Body of pancreas (tissue), 4 donors: ENCODE measurements around the gene MYBBP1A. TPM values are rescaled to one million over a fixed set of nuclear protein-coding genes. Genes with fewer than 3 reads are reported as not detected.

ENCODE experiments used
- ATAC-seq: fragments of 150-250 bp; one replicate; pipeline ENCODE4 v1.9.1; 2016
- DNase-seq, 4 donors: peaks; one replicate each; pipeline ENCODE4 v3.0.0-alpha.2; 2019
- H3K27ac ChIP-seq, 4 donors: fragments of 200-600 bp; sonication (generic); 1 replicate in 3 of 4; 2 replicates in 1 of 4; pipeline versions ENCODE4 v1.5.1 to v1.6.1; 2016 to 2019; ENCODE audit warnings: mild to moderate bottlenecking in 1 of 4, mixed read lengths in 1 of 4, moderate library complexity in 1 of 4
- H3K27me3 ChIP-seq, 2 donors: fragments of 200-600 bp; sonication (generic); one replicate each; pipeline ENCODE4 v1.6.0; 2016; ENCODE audit warnings: mild to moderate bottlenecking in 1 of 2
- H3K36me3 ChIP-seq, 2 donors: fragments of 200-600 bp; sonication (generic); replicated peaks in 1 of 2; 2 replicates each; pipeline ENCODE4 v1.5.1; 2016; ENCODE audit warnings: low read depth in 2 of 2; ENCODE audit not compliant: insufficient read depth in 1 of 2
- H3K4me1 ChIP-seq: fragments of 200-600 bp; sonication (generic); one replicate; pipeline ENCODE4 v1.6.0; 2016
- H3K4me3 ChIP-seq, 2 donors: fragments of 200-600 bp; sonication (generic); 1 replicate in 1 of 2; 2 replicates in 1 of 2; pipeline ENCODE4 v1.5.1; 2016 to 2019
- H3K9me3 ChIP-seq, 3 donors: fragments of 200-600 bp; sonication (generic); 1 replicate in 2 of 3; 2 replicates in 1 of 3; pipeline ENCODE4 v1.5.1; 2016
- CTCF ChIP-seq, 7 experiments: fragments of 450-650 bp in 4 of 7; fragments of 200-600 bp in 3 of 7; sonication (generic) in 3 of 7; IDR thresholded peaks; one replicate each; pipeline ENCODE4 v1.5.1; 2016 to 2019; ENCODE audit warnings: antibody characterized with exemption in 7 of 7
- POLR2A ChIP-seq, 3 donors: fragments of 450-650 bp; IDR thresholded peaks; one replicate each; pipeline ENCODE4 v1.6.1; 2016; ENCODE audit warnings: antibody characterized with exemption in 3 of 3, mild to moderate bottlenecking in 2 of 3
- WGBS, 2 donors: methylation state at CpG; one replicate each; pipeline ENCODE4 v1.1.5; 2017; 5-methylcytosine and 5-hydroxymethylcytosine counted together
- intact Hi-C: fragments of 100-400 bp; cut with DNase I; formaldehyde crosslinking; loops from one replicate; pipeline ENCODE4 v1.15.1; 2023
- total RNA-seq, 2 donors: library from RNA; depleted of rRNA; stranded (reverse); fragments of >200 nt; gene quantifications; one replicate each; pipeline ENCODE4 v1.1.0, GENCODE V29; 2016

MYBBP1A gene
- total RNA-seq, 2 donors from 2014 or later: 37.9 to 105 TPM

- WGBS, 2 donors: 42 to 47% methylated on average over 15 to 18 of the region's 18 CpGs
- H3K27ac ChIP-seq: no peak overlapping the region
- H3K4me1 ChIP-seq: peaks cover 80% of the 10 kb centered on the region
- H3K9me3 ChIP-seq: no peaks in the 10 kb centered on the region
- H3K4me3 ChIP-seq: no peak overlapping the region
- H3K27me3 ChIP-seq: no peaks in the 10 kb centered on the region
- intact Hi-C loops: no loop called here
- TF ChIP-seq POLR2A (IDR thresholded peaks at IDR 0.05): no peak
- TF ChIP-seq CTCF (IDR thresholded peaks at IDR 0.05): no peak
- no peak for ATAC-seq
- no peaks in the 10 kb centered on the region for H3K36me3 ChIP-seq
- no peak for DNase-seq
Observed at GRCh38 chr17:4502466-4503154, 52.6 kb downstream of the MYBBP1A start.

DNA sequence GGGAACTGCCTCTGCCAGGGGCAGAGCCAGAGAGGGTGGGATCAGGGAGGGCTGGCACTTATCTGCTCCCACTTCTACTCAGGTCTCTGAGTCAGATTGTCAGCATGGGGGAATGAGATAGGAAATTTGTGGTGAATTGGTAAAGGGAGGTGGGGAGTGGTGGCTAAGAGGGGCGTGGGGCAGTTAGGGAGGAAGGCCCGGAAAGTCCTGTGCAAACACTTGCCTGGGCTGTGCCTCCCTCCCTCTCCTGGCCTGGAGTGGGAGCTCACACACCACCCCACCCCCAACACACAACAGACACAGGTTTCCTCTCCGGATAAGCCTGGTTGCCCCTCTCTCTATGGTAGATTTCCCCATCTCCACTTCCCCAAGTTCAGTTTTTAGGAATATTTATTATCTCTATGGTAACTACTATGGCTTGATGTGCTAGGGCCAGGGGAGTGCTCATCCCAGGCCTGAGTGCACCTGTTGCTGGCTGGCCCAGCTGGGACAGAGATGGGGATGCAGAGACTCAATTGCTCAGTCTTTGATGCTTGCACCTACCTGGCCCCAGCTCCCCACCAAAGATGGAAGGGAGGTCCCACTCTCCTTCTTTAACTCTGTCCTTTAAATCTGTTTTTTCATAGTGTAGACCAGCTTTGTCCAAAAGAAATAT, 53.8 kb downstream of the MYBBP1A start:
- WGBS, 2 donors: 35 to 36% methylated on average over 3 of the region's 3 CpGs
- no peak for DNase-seq
- TF ChIP-seq CTCF (IDR thresholded peaks at IDR 0.05) (no peak), POLR2A (IDR thresholded peaks at IDR 0.05) (no peak)
- Histone ChIP-seq H3K4me1 (peaks cover 77% of the 10 kb centered on the region), H3K27me3 (no peaks in the 10 kb centered on the region), H3K4me3 (no peak overlapping the region), H3K36me3 (no peaks in the 10 kb centered on the region), H3K9me3 (no peaks in the 10 kb centered on the region), H3K27ac (peak overlapping the region in 3 of 4 donors; percentile 30 to 59 (median 48))
- intact Hi-C loops: no loop called here
- no peak for ATAC-seq

DNA sequence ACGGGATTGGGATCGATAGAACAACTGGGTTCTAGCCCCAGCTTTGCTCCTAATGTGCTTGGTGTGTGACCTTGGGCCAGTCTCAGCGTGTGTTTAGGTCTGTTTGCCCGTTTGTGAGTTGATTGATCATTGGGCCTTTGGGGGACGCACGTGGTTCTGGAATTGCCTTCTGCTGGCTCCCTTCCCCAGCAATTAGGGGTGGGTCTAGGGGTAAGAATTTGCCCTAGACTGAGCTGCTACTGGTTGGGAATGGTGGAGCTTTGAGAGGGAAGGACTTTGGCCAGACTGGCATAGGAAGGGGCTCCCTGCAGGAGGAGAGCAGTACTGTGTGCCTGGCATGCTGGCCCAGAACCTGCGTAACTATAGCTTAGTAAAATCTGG, 55.0 kb downstream of the MYBBP1A start:
- peaks cover 71% of the 10 kb centered on the region for H3K4me1 ChIP-seq
- peak overlapping the region in 1 of 2 donors; percentile 32 for H3K4me3 ChIP-seq
- peak; percentile 12 for ATAC-seq
- intact Hi-C loops: no loop called here
- no peaks in the 10 kb centered on the region for H3K27me3 ChIP-seq
- DNase-seq: peak in 2 of 4 donors; percentile 39 to 40
- no peaks in the 10 kb centered on the region for H3K9me3 ChIP-seq
- peak overlapping the region; percentile 1 to 88 (median 54) for H3K27ac ChIP-seq
- no peaks in the 10 kb centered on the region for H3K36me3 ChIP-seq
- WGBS, 2 donors: 0 to 11% methylated on average over 3 to 7 of the region's 7 CpGs
- TF ChIP-seq CTCF (IDR thresholded peaks at IDR 0.05) (peak in 3 of 7 experiments; percentile 11 to 31 (median 31)), POLR2A (IDR thresholded peaks at IDR 0.05) (no peak)

DNA sequence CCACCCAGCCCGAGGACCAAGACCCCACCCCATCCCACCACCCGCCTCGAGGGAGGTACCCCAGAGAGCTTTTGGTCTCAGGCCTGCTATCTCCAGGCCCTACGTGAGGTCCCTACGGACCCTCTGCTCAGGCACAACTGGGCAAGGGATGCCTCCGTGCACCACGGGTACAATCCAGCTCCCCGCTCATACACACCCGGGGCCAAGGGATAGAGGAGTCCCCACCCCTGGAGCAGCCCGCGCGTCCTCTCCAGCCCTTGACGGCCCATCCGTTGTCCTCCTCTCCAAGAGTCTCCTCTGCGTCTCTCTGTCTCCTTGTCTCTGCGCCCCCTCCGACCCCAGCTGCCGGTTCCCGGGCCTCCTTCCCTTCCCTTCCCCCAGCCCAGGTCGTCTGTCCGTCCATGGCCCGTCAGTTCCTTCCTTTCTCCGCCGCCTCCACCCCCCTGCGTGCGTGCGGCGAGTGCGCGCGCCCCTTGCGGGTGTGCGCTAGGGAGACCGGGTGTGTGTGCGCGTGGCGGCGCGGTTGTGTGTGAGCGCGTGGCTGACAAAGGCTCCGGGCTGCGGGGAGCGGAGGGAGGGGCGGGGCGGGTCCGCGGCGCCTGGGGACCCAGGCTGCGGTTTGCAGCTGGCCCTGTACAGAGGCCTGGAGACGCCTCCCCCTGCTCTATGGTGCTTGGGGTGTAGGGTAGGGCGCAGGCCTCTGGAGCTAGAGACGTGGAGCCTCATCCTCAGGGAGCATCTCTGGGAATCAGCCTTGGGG, 55.6 kb downstream of the MYBBP1A start:
- no peaks in the 10 kb centered on the region for H3K36me3 ChIP-seq
- intact Hi-C loops: no loop called here
- H3K27ac ChIP-seq: peak overlapping the region; percentile 1 to 88 (median 54)
- DNase-seq (peak in 2 of 4 donors; percentile 30 to 34), ATAC-seq (peak; percentile 9)
- H3K4me1 ChIP-seq: peaks cover 69% of the 10 kb centered on the region
- no peaks in the 10 kb centered on the region for H3K27me3 ChIP-seq
- WGBS, 2 donors: 1% methylated on average over 23 to 35 of the region's 53 CpGs
- TF ChIP-seq CTCF (IDR thresholded peaks at IDR 0.05) (no peak), POLR2A (IDR thresholded peaks at IDR 0.05) (peak in 2 of 3 donors; percentile 19)
- peak overlapping the region in 1 of 2 donors; percentile 32 for H3K4me3 ChIP-seq
- no peaks in the 10 kb centered on the region for H3K9me3 ChIP-seq
